ENCODE data around the gene TBX20. TPM values are rescaled to one million over a fixed set of nuclear protein-coding genes. Genes with fewer than 3 reads are reported as not detected.
"Not testable (repeated sequence)": the region's sequence is repeated elsewhere in the genome, so short reads cannot be mapped to it uniquely, and the experiment has no call there.

Gene TBX20
- total and polyA plus RNA-seq, 2 of the 13 experiments (the other 11 are each of a cell fraction or from before 2014, with no cell fraction given), result not detected

DNA sequence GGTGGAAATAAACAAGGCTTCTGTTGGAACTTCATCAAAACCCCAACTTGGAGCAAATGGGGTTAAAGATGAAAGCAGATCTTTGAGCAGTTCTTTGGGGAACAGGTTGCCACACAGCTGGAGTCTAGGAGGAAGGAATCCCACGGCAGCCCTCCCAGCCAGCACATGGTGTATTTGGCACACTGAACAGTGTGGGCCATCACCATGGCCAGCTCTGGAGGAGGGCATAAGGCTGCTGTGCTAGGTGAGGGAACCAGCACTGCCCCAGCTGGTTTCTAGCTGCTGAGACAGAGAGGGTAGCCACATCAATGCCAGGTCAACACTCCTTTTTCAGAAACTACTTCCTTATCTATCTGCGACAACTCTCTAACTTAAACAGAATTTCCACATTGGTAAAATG, 33.7 kb downstream of the TBX20 start:
- H3K4me2 ChIP-seq (ENCODE audit: low read depth, low read length); H3K4me1 ChIP-seq (ENCODE audit: insufficient read depth, low read length); H2AFZ ChIP-seq (ENCODE audit: low read length); H3K9me3 ChIP-seq (ENCODE audit: low read length); CTCF ChIA-PET (ENCODE audit: low intra/inter-chr PET ratio, low total read pairs); POLR2A ChIA-PET; H3K36me3 ChIP-seq (replicated peaks in 1 of 2; ENCODE audit: control insufficient read depth in 1 of 2, insufficient read depth in 2 of 2, low read length in 2 of 2); H3K27me3 ChIP-seq (ENCODE audit: control insufficient read depth in 1 of 2, insufficient read depth in 2 of 2, low read length in 2 of 2); H3K9ac ChIP-seq (ENCODE audit: insufficient read depth, low read depth, low read length); ATAC-seq; H3K4me3 ChIP-seq (replicated peaks in 1 of 3; ENCODE audit: insufficient read depth in 1 of 3, low read depth in 2 of 3, low read length in 3 of 3); H4K20me1 ChIP-seq (ENCODE audit: insufficient read depth, low read length); BruUV-seq (replicated peaks); H3K27ac ChIP-seq (ENCODE audit: extremely low read length, insufficient read depth, low read length); FAIRE-seq; in situ Hi-C loops (cut with HindIII; ENCODE audit: extremely low pct_ligation_motif_present, low pct_unique_long_range_greater_than_20kb); intact Hi-C loops (cut with micrococcal nuclease; ENCODE audit: unreplicated experiment); H3K79me2 ChIP-seq (ENCODE audit: insufficient read depth, low read length); DNase-seq (ENCODE audit: low spot score): not testable (repeated sequence)
- WGBS (ENCODE audit: low lambda C conversion rate), result 58% methylated on average over 2 of the region's 2 CpGs

DNA sequence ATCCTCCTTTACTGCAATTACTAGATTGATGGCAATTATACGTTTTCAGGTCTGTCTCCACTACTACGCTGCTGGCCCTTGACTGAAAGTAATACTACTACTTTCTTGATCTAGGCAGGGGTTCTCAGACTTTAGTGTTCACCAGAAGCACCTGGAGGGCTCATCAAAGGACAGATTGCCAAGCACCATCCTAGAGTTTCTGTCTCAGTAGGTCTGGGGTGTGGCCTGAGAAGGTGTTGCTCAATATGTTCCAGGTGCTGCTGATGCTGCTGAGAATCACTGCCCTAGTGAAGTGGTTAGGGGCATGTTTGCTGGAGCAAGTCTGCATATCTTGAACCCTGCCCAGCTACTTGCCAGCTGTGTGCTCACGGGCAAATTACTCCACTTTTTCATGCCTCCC, 37.9 kb downstream of the TBX20 start:
- H3K9ac ChIP-seq (ENCODE audit: insufficient read depth, low read depth, low read length); H3K36me3 ChIP-seq (replicated peaks in 1 of 2; ENCODE audit: control insufficient read depth in 1 of 2, insufficient read depth in 2 of 2, low read length in 2 of 2); H3K79me2 ChIP-seq (ENCODE audit: insufficient read depth, low read length); H3K9me3 ChIP-seq (ENCODE audit: low read length); H2AFZ ChIP-seq (ENCODE audit: low read length); H3K27me3 ChIP-seq (ENCODE audit: control insufficient read depth in 1 of 2, insufficient read depth in 2 of 2, low read length in 2 of 2); H4K20me1 ChIP-seq (ENCODE audit: insufficient read depth, low read length); H3K4me2 ChIP-seq (ENCODE audit: low read depth, low read length); in situ Hi-C loops (cut with HindIII; ENCODE audit: extremely low pct_ligation_motif_present, low pct_unique_long_range_greater_than_20kb); H3K4me1 ChIP-seq (ENCODE audit: insufficient read depth, low read length); H3K27ac ChIP-seq (ENCODE audit: extremely low read length, insufficient read depth, low read length); intact Hi-C loops (cut with micrococcal nuclease; ENCODE audit: unreplicated experiment); FAIRE-seq; POLR2A ChIA-PET; DNase-seq (ENCODE audit: low spot score); CTCF ChIA-PET (ENCODE audit: low intra/inter-chr PET ratio, low total read pairs); BruUV-seq (replicated peaks); ATAC-seq; H3K4me3 ChIP-seq (replicated peaks in 1 of 3; ENCODE audit: insufficient read depth in 1 of 3, low read depth in 2 of 3, low read length in 3 of 3): not testable (repeated sequence)
- WGBS (ENCODE audit: low lambda C conversion rate), result 2% methylated on average over 3 of the region's 3 CpGs

DNA sequence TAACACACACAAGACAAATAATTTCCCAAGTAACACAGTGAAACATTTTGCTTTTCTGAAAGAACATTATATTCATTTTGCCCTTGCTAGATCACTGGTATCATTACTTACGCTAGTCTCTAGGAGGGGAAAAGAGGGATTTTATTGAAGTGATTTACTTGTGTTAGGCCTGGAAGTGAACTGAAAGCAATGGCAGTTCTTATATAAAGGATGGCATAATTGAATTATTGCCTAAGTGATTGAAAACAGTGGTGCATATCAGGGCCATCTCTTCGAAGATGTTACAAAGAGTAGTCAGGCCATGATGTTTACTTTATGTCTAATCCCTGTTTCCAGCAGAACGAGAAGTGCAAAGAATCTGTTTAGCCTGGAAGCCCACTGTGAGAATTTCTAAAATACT, 38.8 kb downstream of the TBX20 start:
- ATAC-seq; DNase-seq (ENCODE audit: low spot score); H4K20me1 ChIP-seq (ENCODE audit: insufficient read depth, low read length); H3K79me2 ChIP-seq (ENCODE audit: insufficient read depth, low read length); H3K9me3 ChIP-seq (ENCODE audit: low read length); POLR2A ChIA-PET; H3K4me2 ChIP-seq (ENCODE audit: low read depth, low read length); H3K27ac ChIP-seq (ENCODE audit: extremely low read length, insufficient read depth, low read length); H3K27me3 ChIP-seq (ENCODE audit: control insufficient read depth in 1 of 2, insufficient read depth in 2 of 2, low read length in 2 of 2); H3K4me1 ChIP-seq (ENCODE audit: insufficient read depth, low read length); H3K9ac ChIP-seq (ENCODE audit: insufficient read depth, low read depth, low read length); H3K4me3 ChIP-seq (replicated peaks in 1 of 3; ENCODE audit: insufficient read depth in 1 of 3, low read depth in 2 of 3, low read length in 3 of 3); H3K36me3 ChIP-seq (replicated peaks in 1 of 2; ENCODE audit: control insufficient read depth in 1 of 2, insufficient read depth in 2 of 2, low read length in 2 of 2); H2AFZ ChIP-seq (ENCODE audit: low read length); BruUV-seq (replicated peaks); in situ Hi-C loops (cut with HindIII; ENCODE audit: extremely low pct_ligation_motif_present, low pct_unique_long_range_greater_than_20kb); FAIRE-seq; CTCF ChIA-PET (ENCODE audit: low intra/inter-chr PET ratio, low total read pairs); intact Hi-C loops (cut with micrococcal nuclease; ENCODE audit: unreplicated experiment): not testable (repeated sequence)
- WGBS (ENCODE audit: low lambda C conversion rate), result 14% methylated on average over 3 of the region's 3 CpGs

DNA sequence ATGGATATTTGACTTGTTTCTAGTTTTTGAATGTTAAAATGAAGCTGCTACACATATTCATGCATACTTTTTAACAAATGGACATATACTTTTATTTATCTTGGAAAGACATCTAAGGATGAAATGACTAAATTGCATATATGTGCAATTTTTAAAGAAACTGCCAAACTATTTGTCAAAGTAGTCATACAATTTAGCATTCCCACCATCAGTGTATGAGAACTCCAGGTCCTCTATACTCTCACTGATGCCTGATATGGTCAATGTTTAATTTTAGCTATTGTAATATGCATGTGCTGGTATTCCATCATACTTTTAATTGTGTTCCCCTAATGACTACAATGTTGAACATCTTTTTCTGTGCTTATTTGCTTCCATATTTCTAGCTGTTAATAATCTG, 47.0 kb downstream of the TBX20 start:
- ATAC-seq; CTCF ChIA-PET (ENCODE audit: low intra/inter-chr PET ratio, low total read pairs); FAIRE-seq; H3K36me3 ChIP-seq (replicated peaks in 1 of 2; ENCODE audit: control insufficient read depth in 1 of 2, insufficient read depth in 2 of 2, low read length in 2 of 2); H3K4me2 ChIP-seq (ENCODE audit: low read depth, low read length); H3K27me3 ChIP-seq (ENCODE audit: control insufficient read depth in 1 of 2, insufficient read depth in 2 of 2, low read length in 2 of 2); H3K79me2 ChIP-seq (ENCODE audit: insufficient read depth, low read length); H3K9me3 ChIP-seq (ENCODE audit: low read length); H4K20me1 ChIP-seq (ENCODE audit: insufficient read depth, low read length); H3K27ac ChIP-seq (ENCODE audit: extremely low read length, insufficient read depth, low read length); DNase-seq (ENCODE audit: low spot score); intact Hi-C loops (cut with micrococcal nuclease; ENCODE audit: unreplicated experiment); H3K4me1 ChIP-seq (ENCODE audit: insufficient read depth, low read length); H2AFZ ChIP-seq (ENCODE audit: low read length); BruUV-seq (replicated peaks); POLR2A ChIA-PET; H3K9ac ChIP-seq (ENCODE audit: insufficient read depth, low read depth, low read length); in situ Hi-C loops (cut with HindIII; ENCODE audit: extremely low pct_ligation_motif_present, low pct_unique_long_range_greater_than_20kb); H3K4me3 ChIP-seq (replicated peaks in 1 of 3; ENCODE audit: insufficient read depth in 1 of 3, low read depth in 2 of 3, low read length in 3 of 3): not testable (repeated sequence)
